Naive thymus-derived CD8-positive, alpha-beta T cell (primary cell): ENCODE results near the gene LAMTOR2. TPM values are rescaled to one million over a fixed set of nuclear protein-coding genes. Genes with fewer than 3 reads are reported as not detected.
"Not testable (repeated sequence)": the region's sequence is repeated elsewhere in the genome, so short reads cannot be mapped to it uniquely, and the experiment has no call there.

Experiments used
- ATAC-seq, 2 donors: fragments of 150-1000 bp; cut with Tn5 transposase in 1 of 2; sonication (Bioruptor Pico), chemical (Tn5 transposase) in 1 of 2; 1 replicate in 1 of 2; 2 replicates in 1 of 2; pipeline ENCODE4 v1.10.0; 2021; ENCODE audit warnings: mild to moderate bottlenecking in 2 of 2, moderate library complexity in 2 of 2
- POLR2A ChIA-PET: fragments of 350-600 bp; sonication (Branson Sonifier 250); formaldehyde crosslinking; loops from one replicate; lab custom pipeline; 2021; ENCODE audit warnings: antibody characterized with exemption; lab: Charles Lee
- DNase-seq, 10 donors: peaks; one replicate each; pipeline versions ENCODE4 v3.0.0 to v3.0.0-alpha.2; 2020 to 2022
- H3K27ac Mint-ChIP-seq, 10 donors: one replicate each; pipeline ENCODE4 v1.8.0; 2020 to 2022; ENCODE audit warnings: mild to moderate bottlenecking in 10 of 10, mixed read lengths in 10 of 10, moderate library complexity in 4 of 10, inconsistent platforms in 1 of 10
- H3K27me3 Mint-ChIP-seq, 5 donors: one replicate each; pipeline ENCODE4 v1.8.0; 2021 to 2022; ENCODE audit warnings: mixed read lengths in 5 of 5
- H3K36me3 Mint-ChIP-seq, 3 donors: one replicate each; pipeline ENCODE4 v1.8.0; 2020 to 2022; ENCODE audit warnings: mixed read lengths in 3 of 3, mild to moderate bottlenecking in 2 of 3, inconsistent platforms in 1 of 3
- H3K4me1 Mint-ChIP-seq, 4 donors: one replicate each; pipeline ENCODE4 v1.8.0; 2021 to 2022; ENCODE audit warnings: mixed read lengths in 4 of 4
- H3K4me3 Mint-ChIP-seq, 10 donors: one replicate each; pipeline ENCODE4 v1.8.0; 2020 to 2022; ENCODE audit warnings: mild to moderate bottlenecking in 10 of 10, mixed read lengths in 10 of 10, moderate library complexity in 6 of 10, inconsistent platforms in 1 of 10
- H3K9me3 Mint-ChIP-seq, 9 donors: one replicate each; pipeline ENCODE4 v1.8.0; 2020 to 2022; ENCODE audit warnings: mixed read lengths in 9 of 9, mild to moderate bottlenecking in 3 of 9, inconsistent platforms in 1 of 9, moderate library complexity in 1 of 9
- polyA plus RNA-seq, 3 donors: library from polyadenylated mRNA; unstranded; fragments of 300-500 nt; fragmentation: Illumina TruSeq; gene quantifications; one replicate each; pipeline ENCODE4 v1.2.3, GENCODE V29; 2021
- total RNA-seq, 8 experiments: library from RNA in 2 of 8; stranded (reverse) in 2 of 8; gene quantifications; one replicate each; pipeline ENCODE4 v1.2.3 and lab custom pipeline; 2021 to 2026

LAMTOR2 gene
- total and polyA plus RNA-seq, 5 experiments from 2014 or later = 22.6 to 102 (median 89.1) TPM

DNA sequence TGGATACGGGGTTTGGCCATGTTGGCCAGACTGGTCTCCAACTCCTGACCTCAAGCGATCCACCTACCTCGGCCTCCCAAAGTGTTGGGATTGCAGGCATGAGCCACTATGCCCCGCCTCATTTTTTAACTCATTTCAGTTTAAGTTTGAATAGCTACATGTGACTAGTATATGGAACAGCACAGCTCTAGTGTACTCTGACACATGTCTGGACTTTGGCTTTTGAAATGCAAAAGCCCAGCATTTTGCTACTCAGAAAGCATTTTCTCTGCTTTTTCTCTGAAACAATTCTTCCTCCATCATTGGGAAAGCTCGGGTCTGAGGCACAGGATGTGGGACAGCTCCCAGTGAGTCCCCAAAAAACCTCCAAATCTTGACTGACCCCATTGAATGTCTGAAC is 29.8 kb upstream of the LAMTOR2 start:
- Mint-ChIP-seq H3K27me3 (peaks cover 0 to 7% (median 4%) of the 10 kb centered on the region in 5 donors), H3K36me3 (peaks cover 0 to 6% (median 0%) of the 10 kb centered on the region in 3 donors), H3K9me3 (no peaks in the 10 kb centered on the region), H3K27ac (no peak overlapping the region), H3K4me1 (peaks cover 7 to 20% (median 14%) of the 10 kb centered on the region in 4 donors), H3K4me3 (no peak overlapping the region)
- POLR2A ChIA-PET = no interaction called here
- DNase-seq (no peak), ATAC-seq (no peak)

DNA sequence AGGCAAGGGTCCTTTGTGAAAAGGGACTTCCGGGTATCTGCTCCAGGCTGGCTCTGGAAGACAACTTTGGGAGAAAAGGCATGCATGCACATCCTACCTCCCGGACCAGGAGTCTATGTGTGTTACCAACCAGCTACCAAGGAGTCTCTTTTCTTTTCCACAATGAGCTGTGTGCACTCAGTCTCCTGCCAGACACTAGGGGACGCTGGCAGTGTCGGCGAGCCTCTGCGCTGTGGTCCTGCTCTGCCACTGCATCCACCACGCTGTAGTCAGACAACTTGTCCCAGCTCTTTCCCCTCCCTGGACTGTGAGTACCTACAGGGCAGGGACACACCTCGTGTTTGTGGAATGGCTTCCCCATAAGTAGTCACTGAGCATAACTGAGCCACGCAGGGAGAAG is 28.7 kb upstream of the LAMTOR2 start:
- Mint-ChIP-seq H3K36me3 (no peaks in the 10 kb centered on the region), H3K4me3 (no peak overlapping the region), H3K9me3 (no peaks in the 10 kb centered on the region), H3K27me3 (peaks cover 0 to 7% (median 4%) of the 10 kb centered on the region in 5 donors), H3K4me1 (peaks cover 0 to 11% (median 6%) of the 10 kb centered on the region in 4 donors), H3K27ac (no peak overlapping the region)
- DNase-seq (peak in 5 of 10 donors; percentile 16 to 31 (median 25)), ATAC-seq (peak; percentile 85 to 89)
- POLR2A ChIA-PET = interaction anchor here (0.5 kb wide), 1 partner anchor 15 kb away, joined by 4 read pairs; no protein-coding TSS in a partner anchor

DNA sequence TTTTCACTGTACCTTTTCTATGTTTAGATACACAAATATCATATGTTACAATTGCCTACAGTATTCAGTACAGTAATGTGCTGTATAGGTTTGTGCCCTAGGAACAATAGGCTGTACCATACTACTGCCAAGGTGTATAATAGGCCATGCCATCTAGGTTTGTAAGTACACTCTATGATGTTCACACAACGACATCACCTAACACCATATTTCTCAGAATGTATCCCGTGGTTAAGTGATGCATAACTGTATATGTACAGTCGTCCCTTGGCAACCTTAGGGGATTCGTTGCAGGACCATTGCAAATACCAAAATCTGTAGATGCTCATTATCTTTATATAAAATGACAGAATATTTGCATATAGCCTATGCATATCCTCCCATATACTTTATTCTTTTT is 28.0 kb upstream of the LAMTOR2 start:
- POLR2A ChIA-PET = no interaction called here
- no peak for DNase-seq
- Mint-ChIP-seq H3K27me3 (peaks cover 0 to 7% (median 4%) of the 10 kb centered on the region in 5 donors), H3K4me3 (no peak overlapping the region), H3K4me1 (peaks cover 0 to 8% (median 5%) of the 10 kb centered on the region in 4 donors), H3K9me3 (no peaks in the 10 kb centered on the region), H3K36me3 (no peaks in the 10 kb centered on the region), H3K27ac (no peak overlapping the region)
- no peak for ATAC-seq

DNA sequence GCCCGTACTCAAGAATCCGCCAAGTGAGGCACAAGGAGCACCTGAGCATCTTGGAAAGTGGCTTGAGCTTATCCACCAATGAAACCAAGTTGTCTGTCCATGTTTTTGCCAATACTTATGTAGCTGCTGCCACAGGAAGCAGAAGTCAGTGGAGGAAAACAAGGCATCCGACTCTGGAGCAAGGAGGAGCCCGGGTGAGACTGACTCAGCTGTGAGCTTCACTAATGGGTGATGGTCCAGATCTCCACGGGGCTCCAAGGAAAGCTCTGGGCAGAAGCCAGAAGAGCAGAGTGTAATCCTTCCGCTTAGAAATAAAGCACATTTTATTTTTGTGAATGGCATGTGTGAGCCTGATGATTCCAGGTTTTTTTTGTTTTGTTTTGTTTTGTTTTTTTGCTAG is 21.6 kb upstream of the LAMTOR2 start:
- POLR2A ChIA-PET = no interaction called here
- ATAC-seq (no peak), DNase-seq (no peak)
- no peaks in the 10 kb centered on the region for H3K9me3 Mint-ChIP-seq
- peaks cover 0 to 15% (median 0%) of the 10 kb centered on the region in 3 donors for H3K36me3 Mint-ChIP-seq
- H3K27me3 Mint-ChIP-seq = no peaks in the 10 kb centered on the region
- H3K4me3 Mint-ChIP-seq = no peak overlapping the region
- H3K27ac Mint-ChIP-seq = peak overlapping the region in 1 of 10 donors; percentile 20
- H3K4me1 Mint-ChIP-seq = no peaks in the 10 kb centered on the region

DNA sequence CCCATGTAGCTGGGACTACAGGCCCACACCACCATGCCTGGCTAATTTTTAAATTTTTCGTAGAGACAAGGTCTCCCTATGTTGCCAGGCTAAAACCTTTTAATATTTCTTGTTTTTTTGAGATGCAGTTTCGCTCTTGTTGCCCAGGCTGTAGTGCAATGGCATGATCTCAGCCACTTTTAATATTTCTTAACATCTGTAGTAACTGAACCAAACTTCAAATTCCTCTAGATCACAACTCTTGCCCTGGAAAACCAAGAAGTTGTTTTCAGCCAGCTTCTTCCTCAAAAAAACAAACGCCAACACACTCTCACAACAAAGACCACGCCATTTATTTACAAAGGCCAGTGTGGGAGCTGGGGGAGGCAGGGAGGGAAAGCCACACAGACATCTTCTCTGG is 19.6 kb upstream of the LAMTOR2 start:
- ATAC-seq, H3K4me1 Mint-ChIP-seq, H3K27ac Mint-ChIP-seq, H3K27me3 Mint-ChIP-seq, DNase-seq, POLR2A ChIA-PET, H3K9me3 Mint-ChIP-seq, H3K4me3 Mint-ChIP-seq: not testable (repeated sequence)
- peaks cover 0 to 26% (median 3%) of the 10 kb centered on the region in 3 donors for H3K36me3 Mint-ChIP-seq

DNA sequence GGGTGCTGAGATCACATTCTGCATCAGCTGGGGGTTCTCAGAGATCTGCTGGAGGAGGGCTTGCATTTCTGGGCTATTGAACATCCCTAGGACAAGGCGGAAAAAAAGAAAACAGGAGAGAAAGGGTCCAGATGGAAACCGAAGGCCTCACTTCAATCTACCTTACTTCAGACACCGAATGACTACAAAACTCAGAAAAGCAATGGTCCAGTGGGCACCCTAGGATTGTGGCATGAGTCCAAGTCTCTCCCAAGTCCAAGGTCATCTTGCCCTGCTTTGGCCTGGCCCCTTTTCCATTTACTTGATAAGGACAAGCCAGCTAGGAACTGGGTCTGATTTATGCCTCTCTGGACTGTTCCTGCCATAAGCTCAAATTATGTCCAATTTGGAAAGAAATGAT is 11.8 kb upstream of the LAMTOR2 start:
- no peaks in the 10 kb centered on the region for H3K27me3 Mint-ChIP-seq
- DNase-seq (no peak), ATAC-seq (no peak)
- peak overlapping the region in 1 of 10 donors; percentile 79 for H3K27ac Mint-ChIP-seq
- POLR2A ChIA-PET = no interaction called here
- H3K4me1 Mint-ChIP-seq = peaks cover 0 to 7% (median 6%) of the 10 kb centered on the region in 4 donors
- H3K9me3 Mint-ChIP-seq = no peaks in the 10 kb centered on the region
- H3K36me3 Mint-ChIP-seq = peaks cover 0 to 49% (median 12%) of the 10 kb centered on the region in 3 donors
- no peak overlapping the region for H3K4me3 Mint-ChIP-seq

DNA sequence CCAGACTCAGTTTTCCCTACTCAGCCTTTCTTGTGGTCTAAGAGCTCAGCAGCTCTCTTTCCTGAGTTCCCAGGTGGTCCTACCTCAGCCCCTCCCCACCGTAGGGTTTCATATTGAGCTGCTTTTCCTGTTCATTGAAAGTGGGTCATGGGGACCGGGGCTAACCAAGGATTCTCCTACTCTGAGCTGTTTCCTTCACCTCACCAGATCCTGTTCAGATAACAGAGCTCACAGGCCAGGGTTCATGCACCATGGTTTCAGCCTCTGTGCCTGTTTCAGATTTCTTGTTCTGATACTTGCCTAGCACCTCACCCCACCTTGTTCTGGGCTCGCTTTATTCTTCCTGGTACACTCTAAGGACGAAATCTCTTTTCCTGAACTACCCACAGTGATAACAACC is 9.5 kb upstream of the LAMTOR2 start:
- Mint-ChIP-seq H3K27me3 (no peaks in the 10 kb centered on the region), H3K27ac (peak overlapping the region in 3 of 10 donors; percentile 4 to 36 (median 13)), H3K4me3 (no peak overlapping the region), H3K4me1 (peaks cover 0 to 7% (median 6%) of the 10 kb centered on the region in 4 donors), H3K36me3 (peaks cover 0 to 54% (median 9%) of the 10 kb centered on the region in 3 donors), H3K9me3 (no peaks in the 10 kb centered on the region)
- DNase-seq = no peak
- POLR2A ChIA-PET = interaction anchor here (0.6 kb wide), 1 partner anchor 392 kb away, joined by 3 read pairs; no protein-coding TSS in a partner anchor
- ATAC-seq = no peak

DNA sequence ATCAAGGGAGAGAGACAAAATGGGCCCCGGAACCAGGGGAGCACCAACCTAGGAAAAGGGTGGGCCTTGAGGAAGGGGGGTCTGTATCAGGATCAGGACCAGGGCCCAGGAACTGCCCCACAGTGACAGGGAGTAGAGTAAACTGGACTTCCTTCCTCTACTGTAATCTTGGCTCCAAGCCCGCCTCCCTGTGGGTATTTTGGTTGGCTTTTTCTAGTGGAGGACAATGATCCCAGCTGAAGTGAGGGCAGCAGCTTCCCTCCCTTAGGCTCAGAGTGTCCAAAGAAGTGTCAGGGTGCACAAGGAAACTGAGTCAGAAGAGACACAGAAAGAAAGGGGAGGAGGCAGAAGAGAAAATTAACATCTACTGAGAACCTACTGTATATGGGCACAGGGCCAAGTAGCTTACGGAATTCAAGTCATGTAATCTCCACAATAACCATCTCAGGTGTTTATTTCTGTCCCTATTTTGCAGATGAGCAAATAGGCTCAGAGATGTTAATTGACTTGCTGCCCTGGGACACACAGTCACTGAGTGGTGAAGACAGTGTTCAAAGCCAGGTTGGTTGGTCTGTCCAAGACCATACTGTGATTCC is 5.8 kb upstream of the LAMTOR2 start:
- H3K27me3 Mint-ChIP-seq = no peaks in the 10 kb centered on the region
- DNase-seq (no peak), ATAC-seq (no peak)
- H3K36me3 Mint-ChIP-seq = peaks cover 0 to 28% (median 0%) of the 10 kb centered on the region in 3 donors
- H3K4me1 Mint-ChIP-seq = peaks cover 11 to 25% (median 18%) of the 10 kb centered on the region in 4 donors
- H3K4me3 Mint-ChIP-seq = no peak overlapping the region
- no peaks in the 10 kb centered on the region for H3K9me3 Mint-ChIP-seq
- POLR2A ChIA-PET = no interaction called here
- H3K27ac Mint-ChIP-seq = no peak overlapping the region

DNA sequence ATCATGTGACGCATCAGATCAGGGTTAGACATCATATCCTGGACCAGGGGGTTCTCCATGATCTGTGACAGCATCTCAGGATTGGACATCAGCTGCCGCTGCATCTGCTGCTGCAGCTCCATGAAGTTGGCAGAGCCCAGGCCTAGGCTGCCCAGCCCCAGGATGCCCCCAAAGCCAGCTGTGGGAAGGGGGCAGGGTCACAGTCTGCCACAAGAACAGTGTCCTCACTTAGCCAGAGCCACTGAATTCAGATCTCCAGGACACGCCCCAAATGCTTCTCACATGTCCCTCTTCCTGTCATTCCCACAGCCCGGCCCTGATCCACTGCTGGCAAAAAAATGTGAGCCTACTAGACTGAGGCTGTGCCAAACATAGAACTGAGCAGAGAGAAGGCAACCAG is 4.2 kb upstream of the LAMTOR2 start:
- H3K4me3 Mint-ChIP-seq = peak overlapping the region in 1 of 10 donors; percentile 63
- H3K27ac Mint-ChIP-seq = peak overlapping the region in 1 of 10 donors; percentile 31
- H3K4me1 Mint-ChIP-seq = peaks cover 14 to 29% (median 25%) of the 10 kb centered on the region in 4 donors
- H3K27me3 Mint-ChIP-seq = no peaks in the 10 kb centered on the region
- POLR2A ChIA-PET = interaction anchor here (0.6 kb wide), 1 partner anchor 101 kb away, joined by 3 read pairs; no protein-coding TSS in a partner anchor
- ATAC-seq (no peak), DNase-seq (no peak)
- H3K36me3 Mint-ChIP-seq = peaks cover 0 to 22% (median 0%) of the 10 kb centered on the region in 3 donors
- H3K9me3 Mint-ChIP-seq = no peaks in the 10 kb centered on the region

DNA sequence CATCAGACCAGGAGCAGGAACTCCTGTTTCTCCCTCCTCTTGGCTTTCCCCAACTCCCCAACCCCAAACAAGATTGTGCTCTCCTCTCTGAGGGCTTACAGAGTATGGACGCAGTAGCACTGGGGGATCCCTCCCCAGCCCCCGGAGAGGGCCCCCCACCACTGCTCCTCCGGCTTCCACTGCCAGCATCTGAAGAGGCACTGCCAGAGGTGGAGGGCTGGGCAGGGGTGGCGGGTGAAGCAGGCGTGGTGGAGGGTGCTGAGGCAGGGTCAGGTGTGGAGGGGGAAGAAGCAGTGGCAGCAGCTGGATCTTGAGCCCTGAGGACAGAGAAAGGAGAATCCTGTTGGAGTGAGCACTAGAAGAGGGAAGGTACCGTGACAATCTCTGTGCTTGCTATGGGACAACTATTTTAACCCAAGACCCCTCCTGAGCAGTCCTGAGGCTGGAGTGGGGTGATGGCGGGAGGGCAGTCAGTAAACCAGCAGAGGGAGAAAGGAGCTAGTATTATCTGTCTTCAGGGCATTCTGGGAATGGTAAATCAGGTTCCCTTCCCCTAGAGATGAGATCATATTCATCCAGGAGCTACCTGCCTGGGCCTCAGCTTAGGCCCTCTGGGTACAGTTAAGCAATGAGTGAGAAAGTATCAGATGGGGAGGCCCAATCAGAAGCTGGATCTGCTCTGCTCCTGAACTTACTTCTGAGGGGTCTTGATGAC is 3.4 kb upstream of the LAMTOR2 start:
- peaks cover 16 to 34% (median 31%) of the 10 kb centered on the region in 4 donors for H3K4me1 Mint-ChIP-seq
- DNase-seq (no peak), ATAC-seq (no peak)
- POLR2A ChIA-PET = interaction anchor here (0.6 to 1.3 kb wide), 3 partner anchors 29 to 778 kb away, joined by 3 to 4 read pairs (median 3); partner anchors contain the start of gene CLK2
- peaks cover 0 to 20% (median 0%) of the 10 kb centered on the region in 3 donors for H3K36me3 Mint-ChIP-seq
- no peaks in the 10 kb centered on the region for H3K9me3 Mint-ChIP-seq
- H3K27me3 Mint-ChIP-seq = no peaks in the 10 kb centered on the region
- peak overlapping the region in 1 of 10 donors; percentile 10 for H3K27ac Mint-ChIP-seq
- H3K4me3 Mint-ChIP-seq = peak overlapping the region in 5 of 10 donors; percentile 5 to 72 (median 22)

DNA sequence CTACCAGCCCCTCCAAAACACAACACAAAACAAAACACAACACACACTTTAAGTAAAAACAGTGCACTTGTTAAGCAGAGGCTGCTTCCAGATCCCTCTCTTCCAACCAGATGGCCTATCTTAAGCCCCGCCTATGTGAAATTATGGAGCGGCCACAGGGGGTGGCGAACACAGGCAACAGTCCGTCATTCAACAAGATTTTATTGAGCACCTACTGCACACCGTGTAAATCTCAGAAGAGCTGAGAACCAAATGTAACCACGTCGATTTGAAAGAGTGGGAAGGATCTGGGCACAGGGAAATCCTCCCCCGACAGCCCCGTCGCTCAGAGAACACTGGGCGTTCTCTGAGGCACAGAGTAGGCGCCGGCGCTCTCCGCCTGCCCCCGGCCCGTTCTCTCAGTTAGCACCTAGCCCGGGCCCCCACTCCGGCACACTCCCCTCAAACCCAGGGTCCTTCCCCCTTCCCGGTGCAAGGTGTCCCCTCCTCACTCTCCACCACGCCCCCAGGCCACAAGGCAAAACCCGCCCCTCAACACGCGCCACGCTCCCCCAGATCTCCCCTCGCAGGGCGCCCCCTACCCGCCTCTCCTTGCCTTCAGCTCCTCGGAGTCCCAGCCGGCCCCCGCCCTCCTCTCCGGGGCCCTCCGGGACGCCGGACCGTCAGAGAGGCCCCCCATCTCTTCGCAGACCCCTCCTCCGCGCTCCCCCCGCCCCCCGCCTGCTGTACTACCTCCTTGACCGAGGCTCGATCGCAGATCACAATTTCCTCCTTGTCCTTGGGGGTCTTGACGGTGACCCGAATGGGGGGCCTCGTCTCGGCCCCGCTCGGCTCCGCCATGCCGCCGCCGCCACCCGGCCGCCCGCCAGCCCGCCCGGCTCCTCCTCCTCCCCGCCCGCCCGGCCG is 1.5 kb upstream of the LAMTOR2 start:
- Mint-ChIP-seq H3K27ac (peak overlapping the region; percentile 58 to 91 (median 88)), H3K27me3 (no peaks in the 10 kb centered on the region), H3K36me3 (peaks cover 0 to 23% (median 0%) of the 10 kb centered on the region in 3 donors), H3K4me3 (peak overlapping the region; percentile 86 to 100 (median 92)), H3K4me1 (peaks cover 20 to 39% (median 36%) of the 10 kb centered on the region in 4 donors), H3K9me3 (no peaks in the 10 kb centered on the region)
- POLR2A ChIA-PET = interaction anchor here (0.6 to 1.9 kb wide), 5 partner anchors 31 to 972 kb away, joined by 3 to 12 read pairs (median 4); partner anchors contain the start of genes KHDC4 and SSR2
- peak; percentile 59 to 87 (median 68) for DNase-seq
- ATAC-seq = peak; percentile 51 to 52
